Measurements from ENCODE around the gene PEX3. TPM values are rescaled to one million over a fixed set of nuclear protein-coding genes. Genes with fewer than 3 reads are reported as not detected.

Gene PEX3
- total RNA-seq, 6 donors from 2014 or later = 3.4 to 18.5 (median 13.1) TPM

DNA sequence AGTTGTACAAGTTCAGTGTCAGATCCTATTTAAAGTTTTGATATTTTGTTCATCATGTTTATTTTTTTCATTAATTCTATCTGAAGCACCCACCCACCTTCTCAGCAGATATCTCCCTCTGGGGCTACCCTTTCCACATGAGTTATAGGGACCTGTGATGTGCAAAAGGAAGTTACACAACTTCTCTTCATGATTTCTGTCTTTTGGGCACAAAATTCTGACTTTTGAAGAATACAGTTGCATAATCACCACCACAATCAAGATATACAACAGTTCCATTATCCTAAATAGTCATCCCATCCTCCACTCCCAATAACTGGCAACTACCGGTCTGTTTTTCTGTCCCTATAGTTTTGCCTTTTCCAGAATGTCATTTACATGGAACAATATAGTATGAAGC is 74.8 kb downstream of the PEX3 start:
- Histone ChIP-seq H3K4me3 (no peak overlapping the region), H3K4me1 (no peaks in the 10 kb centered on the region), H3K9me3 (no peaks in the 10 kb centered on the region), H3K36me3 (no peaks in the 10 kb centered on the region), H3K27ac (no peak overlapping the region), H3K27me3 (no peaks in the 10 kb centered on the region)
- WGBS, 2 donors = 67 to 74% methylated on average over 1 of the region's 1 CpG
- DNase-seq (no peak), ATAC-seq (ENCODE audit: low FRiP score in 2 of 2) (no peak)
- TF ChIP-seq, protein P1, sequence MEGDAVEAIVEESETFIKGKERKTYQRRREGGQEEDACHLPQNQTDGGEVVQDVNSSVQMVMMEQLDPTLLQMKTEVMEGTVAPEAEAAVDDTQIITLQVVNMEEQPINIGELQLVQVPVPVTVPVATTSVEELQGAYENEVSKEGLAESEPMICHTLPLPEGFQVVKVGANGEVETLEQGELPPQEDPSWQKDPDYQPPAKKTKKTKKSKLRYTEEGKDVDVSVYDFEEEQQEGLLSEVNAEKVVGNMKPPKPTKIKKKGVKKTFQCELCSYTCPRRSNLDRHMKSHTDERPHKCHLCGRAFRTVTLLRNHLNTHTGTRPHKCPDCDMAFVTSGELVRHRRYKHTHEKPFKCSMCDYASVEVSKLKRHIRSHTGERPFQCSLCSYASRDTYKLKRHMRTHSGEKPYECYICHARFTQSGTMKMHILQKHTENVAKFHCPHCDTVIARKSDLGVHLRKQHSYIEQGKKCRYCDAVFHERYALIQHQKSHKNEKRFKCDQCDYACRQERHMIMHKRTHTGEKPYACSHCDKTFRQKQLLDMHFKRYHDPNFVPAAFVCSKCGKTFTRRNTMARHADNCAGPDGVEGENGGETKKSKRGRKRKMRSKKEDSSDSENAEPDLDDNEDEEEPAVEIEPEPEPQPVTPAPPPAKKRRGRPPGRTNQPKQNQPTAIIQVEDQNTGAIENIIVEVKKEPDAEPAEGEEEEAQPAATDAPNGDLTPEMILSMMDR (IDR thresholded peaks at IDR 0.05) = no peak
- TF ChIP-seq EP300 (IDR thresholded peaks at IDR 0.05) = no peak
- TF ChIP-seq POLR2AphosphoS5 (IDR thresholded peaks at IDR 0.05) = no peak
- TF ChIP-seq POLR2A (IDR thresholded peaks at IDR 0.05) = no peak

DNA sequence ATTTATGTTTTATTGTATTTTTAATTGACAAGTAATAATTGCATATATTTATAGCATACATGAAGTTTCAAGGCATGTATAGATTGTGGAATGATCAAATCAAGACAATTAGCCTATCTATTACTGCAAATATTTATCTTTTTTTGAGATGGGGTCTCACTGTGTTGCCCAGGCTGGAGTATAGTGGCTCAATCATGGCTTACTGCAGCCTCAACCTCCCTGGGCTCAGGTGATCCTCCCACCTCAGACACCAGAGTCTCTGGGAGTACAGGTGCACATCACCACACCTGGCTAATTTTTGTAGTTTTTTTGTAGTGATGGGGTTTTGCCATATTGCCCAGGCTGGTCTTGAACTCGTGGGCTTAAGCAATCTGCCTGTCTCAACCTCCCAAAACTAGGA is 77.1 kb downstream of the PEX3 start:
- no peak for ATAC-seq (ENCODE audit: low FRiP score in 2 of 2)
- 65 to 83% methylated on average over 1 of the region's 1 CpG for WGBS, 2 donors

GRCh38 chr6:143528164-143528811 is 77.7 kb downstream of the PEX3 start:
- Histone ChIP-seq H3K36me3 (no peaks in the 10 kb centered on the region), H3K4me3 (no peak overlapping the region), H3K9me3 (no peaks in the 10 kb centered on the region), H3K27ac (no peak overlapping the region), H3K27me3 (no peaks in the 10 kb centered on the region), H3K4me1 (no peaks in the 10 kb centered on the region)
- 62 to 73% methylated on average over 7 of the region's 7 CpGs for WGBS, 2 donors
- TF ChIP-seq POLR2A (IDR thresholded peaks at IDR 0.05) (no peak), POLR2AphosphoS5 (IDR thresholded peaks at IDR 0.05) (no peak), EP300 (IDR thresholded peaks at IDR 0.05) (no peak)
- TF ChIP-seq, protein P1 (IDR thresholded peaks at IDR 0.05) = no peak
- ATAC-seq (ENCODE audit: low FRiP score in 2 of 2) = no peak
- DNase-seq = no peak

More for the DNA sequence above, 77.1 kb downstream of the PEX3 start:
- Histone ChIP-seq H3K4me3 (no peak overlapping the region), H3K9me3 (no peaks in the 10 kb centered on the region), H3K36me3 (no peaks in the 10 kb centered on the region), H3K27ac (no peak overlapping the region), H3K4me1 (no peaks in the 10 kb centered on the region), H3K27me3 (no peaks in the 10 kb centered on the region)
- TF ChIP-seq EP300 (IDR thresholded peaks at IDR 0.05) (no peak), POLR2AphosphoS5 (IDR thresholded peaks at IDR 0.05) (no peak), POLR2A (IDR thresholded peaks at IDR 0.05) (no peak)
- TF ChIP-seq, protein P1 (IDR thresholded peaks at IDR 0.05) = no peak
- DNase-seq = no peak

- Histone ChIP-seq H3K4me1 (no peaks in the 10 kb centered on the region), H3K9me3 (no peaks in the 10 kb centered on the region), H3K27me3 (no peaks in the 10 kb centered on the region), H3K36me3 (no peaks in the 10 kb centered on the region), H3K27ac (no peak overlapping the region), H3K4me3 (no peak overlapping the region)
- no peak for TF ChIP-seq POLR2A (IDR thresholded peaks at IDR 0.05)
- TF ChIP-seq EP300 (IDR thresholded peaks at IDR 0.05) = no peak
- TF ChIP-seq, protein P1 (IDR thresholded peaks at IDR 0.05) = no peak
- TF ChIP-seq POLR2AphosphoS5 (IDR thresholded peaks at IDR 0.05) = no peak
- ATAC-seq (ENCODE audit: low FRiP score in 2 of 2) = no peak
- WGBS, 2 donors = 63 to 73% methylated on average over 2 of the region's 2 CpGs
- no peak for DNase-seq
Observed at GRCh38 chr6:143529095-143529494, 78.5 kb downstream of the PEX3 start.
